Measurements from ENCODE around the gene THBD.

- TF ChIP-seq CTCF (IDR thresholded peaks at IDR 0.05; ENCODE audit: low read length), result no peak
- no peak for TF ChIP-seq EZH2 (IDR thresholded peaks at IDR 0.05; ENCODE audit: borderline replicate concordance, low read length)
Observed at GRCh38 chr20:23028392-23028791, 21.1 kb downstream of the THBD start.
